Neural cell (in vitro differentiated cells): ENCODE data around the gene HMGCS2. TPM values are rescaled to one million over a fixed set of nuclear protein-coding genes. Genes with fewer than 3 reads are reported as not detected.

Source experiments
- H2AFZ ChIP-seq: fragments of 200-600, 300-800 bp; sonication (generic), shearing (Covaris generic); 2 replicates; pipeline ENCODE4 v1.6.0; 2014; ENCODE audit warnings: low read depth, mild to moderate bottlenecking, antibody characterized with exemption, low read length, moderate library complexity
- H3F3A ChIP-seq: fragments of 200-600 bp; shearing (Covaris generic); 2 replicates; pipeline ENCODE4 v1.6.1; 2016; ENCODE audit warnings: mild to moderate bottlenecking, moderate library complexity, mixed read lengths, antibody characterized with exemption, low read length; ENCODE audit not compliant: insufficient read depth, poor library complexity, severe bottlenecking
- H3K27ac ChIP-seq: fragments of 200-600, 300-800 bp; sonication (generic), shearing (Covaris generic); 2 replicates; pipeline ENCODE4 v1.5.1; 2014; ENCODE audit warnings: mild to moderate bottlenecking, low read length, moderate library complexity
- H3K27me3 ChIP-seq: fragments of 300-800, 200-600 bp; sonication (generic), shearing (Covaris generic); 2 replicates; pipeline ENCODE4 v1.6.0; 2014; ENCODE audit warnings: mild to moderate bottlenecking, low read depth, low read length, moderate library complexity; ENCODE audit not compliant: insufficient read depth
- H3K36me3 ChIP-seq: fragments of 300-800, 200-600 bp; sonication (generic), shearing (Covaris generic); 2 replicates; pipeline ENCODE4 v1.5.1; 2014; ENCODE audit warnings: mild to moderate bottlenecking, antibody characterized with exemption, low read length, moderate library complexity; ENCODE audit not compliant: insufficient read depth
- H3K4me2 ChIP-seq: fragments of 300-800, 200-600 bp; sonication (generic), shearing (Covaris generic); 2 replicates; pipeline ENCODE4 v1.6.0; 2014; ENCODE audit warnings: mild to moderate bottlenecking, low read length
- H3K4me3 ChIP-seq: fragments of 300-800, 200-600 bp; sonication (generic), shearing (Covaris generic); 2 replicates; pipeline ENCODE4 v1.5.1; 2014; ENCODE audit warnings: mild to moderate bottlenecking, low read length, moderate library complexity
- H3K79me2 ChIP-seq: fragments of 200-600 bp; shearing (Covaris generic); replicated peaks from 2 replicates; pipeline ENCODE4 v1.6.0; 2014; ENCODE audit warnings: mild to moderate bottlenecking, low read length, moderate library complexity; ENCODE audit not compliant: insufficient read depth
- H3K9ac ChIP-seq: fragments of 300-800, 200-600 bp; sonication (generic), shearing (Covaris generic); 2 replicates; pipeline ENCODE4 v1.6.1; 2016; ENCODE audit warnings: mild to moderate bottlenecking, low read length, mixed read lengths
- H3K9me2 ChIP-seq: fragments of 200-600 bp; shearing (Covaris generic); 2 replicates; pipeline ENCODE4 v1.6.1; 2016; ENCODE audit warnings: mild to moderate bottlenecking, low read length, mixed read lengths; ENCODE audit not compliant: insufficient read depth
- H3K9me3 ChIP-seq: fragments of 200-600, 300-800 bp; sonication (generic), shearing (Covaris generic); 2 replicates; pipeline ENCODE4 v1.6.1; 2016; ENCODE audit warnings: mild to moderate bottlenecking, mixed run types, low read length, moderate library complexity, mixed read lengths
- H4K20me1 ChIP-seq: fragments of 200-600 bp; shearing (Covaris generic); 2 replicates; pipeline ENCODE4 v1.6.1; 2016; ENCODE audit warnings: mild to moderate bottlenecking, mixed run types; ENCODE audit not compliant: insufficient read depth
- CTCF ChIP-seq: fragments of 450-650 bp; IDR thresholded peaks from 2 replicates; pipeline ENCODE4 v1.5.1; 2014; ENCODE audit warnings: antibody characterized with exemption, mild to moderate bottlenecking, moderate library complexity; ENCODE audit not compliant: poor library complexity, severe bottlenecking
- EP300 ChIP-seq: fragments of 450-650 bp; conservative IDR thresholded peaks from 2 replicates; pipeline ENCODE4 v1.6.1; 2014; ENCODE audit warnings: antibody characterized with exemption, mild to moderate bottlenecking, moderate library complexity; ENCODE audit not compliant: poor library complexity, severe bottlenecking
- EZH2 ChIP-seq: fragments of 200-600, 300-800 bp; shearing (Covaris generic), sonication (generic); IDR thresholded peaks from 2 replicates; pipeline ENCODE4 v1.6.1; 2014; ENCODE audit warnings: antibody characterized with exemption, low read length, borderline replicate concordance, mild to moderate bottlenecking; ENCODE audit not compliant: insufficient read depth, poor library complexity, severe bottlenecking
- MXI1 ChIP-seq: fragments of 450-650 bp; conservative IDR thresholded peaks from 2 replicates; pipeline ENCODE4 v1.6.1; 2014; ENCODE audit warnings: antibody characterized with exemption, mild to moderate bottlenecking; ENCODE audit not compliant: poor library complexity, severe bottlenecking
- POLR2AphosphoS5 ChIP-seq: IDR thresholded peaks from 2 replicates; pipeline ENCODE4 v1.6.1; 2012
- RAD21 ChIP-seq: fragments of 450-650 bp; conservative IDR thresholded peaks from 2 replicates; pipeline ENCODE4 v1.6.1; 2014; ENCODE audit warnings: antibody characterized with exemption, mild to moderate bottlenecking, moderate library complexity
- REST ChIP-seq: IDR thresholded peaks from 2 replicates; pipeline ENCODE4 v1.6.1; 2012; ENCODE audit warnings: borderline replicate concordance
- SMC3 ChIP-seq: fragments of 450-650 bp; conservative IDR thresholded peaks from 2 replicates; pipeline ENCODE4 v1.6.1; 2014; ENCODE audit warnings: antibody characterized with exemption, mild to moderate bottlenecking, moderate library complexity; ENCODE audit not compliant: poor library complexity
- TAF1 ChIP-seq: IDR thresholded peaks from 2 replicates; pipeline ENCODE4 v1.6.1; 2012; ENCODE audit warnings: low read depth
- polyA plus RNA-seq: library from polyadenylated mRNA; depleted of rRNA; stranded (reverse); fragments of >200 nt; gene quantifications from 2 replicates; pipeline ENCODE4 v1.2.3, GENCODE V29; 2014

Gene HMGCS2
- polyA plus RNA-seq, 1 donor from 2014 or later, result not detected

GRCh38 chr1:119794230-119794875 lies 25.6 kb upstream of the HMGCS2 start:
- Histone ChIP-seq H3K27me3 (no peaks in the 10 kb centered on the region), H3K9me2 (no peaks in the 10 kb centered on the region), H3K4me2 (no peak overlapping the region), H3K79me2 (no peaks in the 10 kb centered on the region), H4K20me1 (no peaks in the 10 kb centered on the region), H3K36me3 (no peaks in the 10 kb centered on the region), H3K4me3 (no peak overlapping the region), H3F3A (no peaks in the 10 kb centered on the region), H3K27ac (no peak overlapping the region), H2AFZ (no peak overlapping the region), H3K9me3 (no peaks in the 10 kb centered on the region), H3K9ac (no peak overlapping the region)
- TF ChIP-seq EP300 (no peak), MXI1 (no peak), RAD21 (no peak), TAF1 (no peak), REST (no peak), EZH2 (no peak), SMC3 (no peak), CTCF (no peak), POLR2AphosphoS5 (no peak)

GRCh38 chr1:119791377-119791776 lies 22.7 kb upstream of the HMGCS2 start:
- Histone ChIP-seq H4K20me1 (no peaks in the 10 kb centered on the region), H3K4me2 (no peak overlapping the region), H3K36me3 (no peaks in the 10 kb centered on the region), H3K79me2 (no peaks in the 10 kb centered on the region), H3K9ac (no peak overlapping the region), H3K4me3 (no peak overlapping the region), H3F3A (no peaks in the 10 kb centered on the region), H3K9me3 (no peaks in the 10 kb centered on the region), H2AFZ (no peak overlapping the region), H3K9me2 (no peaks in the 10 kb centered on the region), H3K27ac (no peak overlapping the region), H3K27me3 (no peaks in the 10 kb centered on the region)
- TF ChIP-seq EZH2 (no peak), REST (no peak), SMC3 (no peak), EP300 (no peak), TAF1 (no peak), POLR2AphosphoS5 (no peak), RAD21 (no peak), MXI1 (no peak), CTCF (no peak)
